ENCODE measurements around the gene TNFSF10. TPM values are rescaled to one million over a fixed set of nuclear protein-coding genes. Genes with fewer than 3 reads are reported as not detected.

TNFSF10 gene
- total and polyA plus RNA-seq, 7 experiments from 2014 or later = 10.8 to 234 (median 45.4) TPM

GRCh38 chr3:172557515-172558220, 34.4 kb upstream of the TNFSF10 start:
- intact Hi-C loops (cut with micrococcal nuclease) = no loop called here
- DNase-seq = no peak
- Histone ChIP-seq H3K36me3 (ENCODE audit: control insufficient read depth in 2 of 3, insufficient read depth in 3 of 3, low read length in 3 of 3) (no peaks in the 10 kb centered on the region), H3K4me3 (ENCODE audit: low read length) (no peak overlapping the region), H3K4me1 (ENCODE audit: control insufficient read depth in 2 of 2, insufficient read depth in 2 of 2, low read length in 2 of 2) (peaks cover 0 to 1% of the 10 kb centered on the region in 2 donors), H3K27ac (ENCODE audit: low read depth, low read length) (no peak overlapping the region), H3K9me3 (ENCODE audit: control insufficient read depth in 2 of 3, low read length in 3 of 3) (no peaks in the 10 kb centered on the region), H3K27me3 (ENCODE audit: control insufficient read depth in 2 of 2, insufficient read depth in 2 of 2, low read length in 2 of 2) (no peaks in the 10 kb centered on the region)
- POLR2A ChIA-PET = interaction anchor here (0.6 kb wide), 1 partner anchor 20 kb away, joined by 4 read pairs; no protein-coding TSS in a partner anchor
- Mint-ChIP-seq H3K27ac (peak overlapping the region in 2 of 9 donors; percentile 16 to 61), H3K27me3 (no peaks in the 10 kb centered on the region), H3K4me3 (peak overlapping the region in 1 of 10 donors; percentile 21), H3K36me3 (peaks cover 0 to 2% (median 0%) of the 10 kb centered on the region in 5 donors), H3K4me1 (peaks cover 9 to 46% (median 23%) of the 10 kb centered on the region in 7 donors), H3K9me3 (peaks cover 0 to 2% (median 0%) of the 10 kb centered on the region in 11 donors)
- no peak for ATAC-seq
- CTCF ChIA-PET = no interaction called here

GRCh38 chr3:172553526-172554252, 30.5 kb upstream of the TNFSF10 start:
- Histone ChIP-seq H3K27ac (ENCODE audit: low read depth, low read length) (no peak overlapping the region), H3K9me3 (ENCODE audit: control insufficient read depth in 2 of 3, low read length in 3 of 3) (no peaks in the 10 kb centered on the region), H3K4me1 (ENCODE audit: control insufficient read depth in 2 of 2, insufficient read depth in 2 of 2, low read length in 2 of 2) (no peaks in the 10 kb centered on the region), H3K4me3 (ENCODE audit: low read length) (no peak overlapping the region), H3K36me3 (ENCODE audit: control insufficient read depth in 2 of 3, insufficient read depth in 3 of 3, low read length in 3 of 3) (no peaks in the 10 kb centered on the region), H3K27me3 (ENCODE audit: control insufficient read depth in 2 of 2, insufficient read depth in 2 of 2, low read length in 2 of 2) (no peaks in the 10 kb centered on the region)
- peaks cover 9 to 55% (median 27%) of the 10 kb centered on the region in 7 donors for H3K4me1 Mint-ChIP-seq
- ChIA-PET CTCF (interaction anchor here (1.6 kb wide), 1 partner anchor 23 kb away, joined by 3 read pairs; no protein-coding TSS in a partner anchor), POLR2A (no interaction called here)
- H3K9me3 Mint-ChIP-seq = peaks cover 0 to 2% (median 0%) of the 10 kb centered on the region in 11 donors
- H3K27me3 Mint-ChIP-seq = no peaks in the 10 kb centered on the region
- DNase-seq (no peak), ATAC-seq (no peak)
- intact Hi-C loops (cut with micrococcal nuclease) = no loop called here
- peaks cover 0 to 8% (median 0%) of the 10 kb centered on the region in 5 donors for H3K36me3 Mint-ChIP-seq
- H3K4me3 Mint-ChIP-seq = no peak overlapping the region
- H3K27ac Mint-ChIP-seq = peak overlapping the region in 1 of 9 donors; percentile 37

GRCh38 chr3:172552607-172553006, 29.4 kb upstream of the TNFSF10 start:
- Mint-ChIP-seq H3K36me3 (peaks cover 0 to 9% (median 0%) of the 10 kb centered on the region in 5 donors), H3K9me3 (peaks cover 0 to 7% (median 0%) of the 10 kb centered on the region in 11 donors), H3K4me3 (no peak overlapping the region), H3K27ac (peak overlapping the region in 1 of 9 donors; percentile 16), H3K27me3 (no peaks in the 10 kb centered on the region), H3K4me1 (peaks cover 9 to 59% (median 32%) of the 10 kb centered on the region in 7 donors)
- ATAC-seq (no peak), DNase-seq (no peak)
- H3K4me3 ChIP-seq (ENCODE audit: low read length) = no peak overlapping the region
- no peaks in the 10 kb centered on the region for H3K27me3 ChIP-seq (ENCODE audit: control insufficient read depth in 2 of 2, insufficient read depth in 2 of 2, low read length in 2 of 2)
- ChIA-PET CTCF (interaction anchor here (1.6 kb wide), 1 partner anchor 22 kb away, joined by 3 read pairs; no protein-coding TSS in a partner anchor), POLR2A (interaction anchor here (0.8 kb wide), 1 partner anchor 13 kb away, joined by 3 read pairs; no protein-coding TSS in a partner anchor)
- H3K27ac ChIP-seq (ENCODE audit: low read depth, low read length) = no peak overlapping the region
- no peaks in the 10 kb centered on the region for H3K36me3 ChIP-seq (ENCODE audit: control insufficient read depth in 2 of 3, insufficient read depth in 3 of 3, low read length in 3 of 3)
- intact Hi-C loops (cut with micrococcal nuclease) = no loop called here
- peaks cover 0 to 4% of the 10 kb centered on the region in 2 donors for H3K4me1 ChIP-seq (ENCODE audit: control insufficient read depth in 2 of 2, insufficient read depth in 2 of 2, low read length in 2 of 2)
- H3K9me3 ChIP-seq (ENCODE audit: control insufficient read depth in 2 of 3, low read length in 3 of 3) = no peaks in the 10 kb centered on the region

GRCh38 chr3:172551874-172552273, 28.6 kb upstream of the TNFSF10 start:
- ChIA-PET CTCF (interaction anchor here (1.6 kb wide), 1 partner anchor 21 kb away, joined by 3 read pairs; no protein-coding TSS in a partner anchor), POLR2A (interaction anchor here (0.8 kb wide), 1 partner anchor 12 kb away, joined by 3 read pairs; no protein-coding TSS in a partner anchor)
- Mint-ChIP-seq H3K9me3 (peaks cover 0 to 7% (median 0%) of the 10 kb centered on the region in 11 donors), H3K27ac (peak overlapping the region in 1 of 9 donors; percentile 16), H3K4me3 (no peak overlapping the region), H3K27me3 (no peaks in the 10 kb centered on the region), H3K4me1 (peaks cover 9 to 56% (median 30%) of the 10 kb centered on the region in 7 donors), H3K36me3 (peaks cover 0 to 9% (median 0%) of the 10 kb centered on the region in 5 donors)
- Histone ChIP-seq H3K36me3 (ENCODE audit: control insufficient read depth in 2 of 3, insufficient read depth in 3 of 3, low read length in 3 of 3) (no peaks in the 10 kb centered on the region), H3K9me3 (ENCODE audit: control insufficient read depth in 2 of 3, low read length in 3 of 3) (no peaks in the 10 kb centered on the region), H3K27me3 (ENCODE audit: control insufficient read depth in 2 of 2, insufficient read depth in 2 of 2, low read length in 2 of 2) (no peaks in the 10 kb centered on the region), H3K27ac (ENCODE audit: low read depth, low read length) (no peak overlapping the region), H3K4me1 (ENCODE audit: control insufficient read depth in 2 of 2, insufficient read depth in 2 of 2, low read length in 2 of 2) (peaks cover 0 to 9% of the 10 kb centered on the region in 2 donors), H3K4me3 (ENCODE audit: low read length) (no peak overlapping the region)
- ATAC-seq (no peak), DNase-seq (no peak)
- intact Hi-C loops (cut with micrococcal nuclease) = no loop called here

- peaks cover 0 to 16% of the 10 kb centered on the region in 2 donors for H3K4me1 ChIP-seq (ENCODE audit: control insufficient read depth in 2 of 2, insufficient read depth in 2 of 2, low read length in 2 of 2)
- H3K27me3 ChIP-seq (ENCODE audit: control insufficient read depth in 2 of 2, insufficient read depth in 2 of 2, low read length in 2 of 2) = no peaks in the 10 kb centered on the region
- ChIA-PET CTCF (no interaction called here), POLR2A (no interaction called here)
- H3K36me3 Mint-ChIP-seq = peaks cover 0 to 9% (median 0%) of the 10 kb centered on the region in 5 donors
- no peaks in the 10 kb centered on the region for H3K27me3 Mint-ChIP-seq
- H3K9me3 ChIP-seq (ENCODE audit: control insufficient read depth in 2 of 3, low read length in 3 of 3) = no peaks in the 10 kb centered on the region
- intact Hi-C loops (cut with micrococcal nuclease) = loop anchor here in 1 of 2 donors (1.0 kb wide), 2 partner anchors 20 to 42 kb away; no protein-coding TSS in a partner anchor
- no peak overlapping the region for H3K4me3 ChIP-seq (ENCODE audit: low read length)
- peak overlapping the region in 1 of 9 donors; percentile 80 for H3K27ac Mint-ChIP-seq
- DNase-seq (peak in 1 of 9 donors; percentile 69), ATAC-seq (peak; percentile 82)
- peaks cover 19 to 62% (median 39%) of the 10 kb centered on the region in 7 donors for H3K4me1 Mint-ChIP-seq
- peaks cover 0 to 7% (median 0%) of the 10 kb centered on the region in 11 donors for H3K9me3 Mint-ChIP-seq
- H3K27ac ChIP-seq (ENCODE audit: low read depth, low read length) = no peak overlapping the region
- H3K36me3 ChIP-seq (ENCODE audit: control insufficient read depth in 2 of 3, insufficient read depth in 3 of 3, low read length in 3 of 3) = no peaks in the 10 kb centered on the region
- peak overlapping the region in 1 of 10 donors; percentile 6 for H3K4me3 Mint-ChIP-seq
Observed at GRCh38 chr3:172550347-172550943, 27.2 kb upstream of the TNFSF10 start.

GRCh38 chr3:172549144-172549543, 25.9 kb upstream of the TNFSF10 start:
- ATAC-seq (no peak), DNase-seq (no peak)
- CTCF ChIA-PET = no interaction called here
- peaks cover 0 to 7% (median 0%) of the 10 kb centered on the region in 11 donors for H3K9me3 Mint-ChIP-seq
- intact Hi-C loops (cut with micrococcal nuclease) = loop anchor here in 1 of 2 donors (5.0 kb wide), 1 partner anchor 37 kb away; no protein-coding TSS in a partner anchor
- POLR2A ChIA-PET = interaction anchor here (0.6 kb wide), 1 partner anchor 30 kb away, joined by 4 read pairs; no protein-coding TSS in a partner anchor
- H3K27me3 Mint-ChIP-seq = no peaks in the 10 kb centered on the region
- H3K4me3 Mint-ChIP-seq = no peak overlapping the region
- peaks cover 0 to 16% of the 10 kb centered on the region in 2 donors for H3K4me1 ChIP-seq (ENCODE audit: control insufficient read depth in 2 of 2, insufficient read depth in 2 of 2, low read length in 2 of 2)
- no peaks in the 10 kb centered on the region for H3K9me3 ChIP-seq (ENCODE audit: control insufficient read depth in 2 of 3, low read length in 3 of 3)
- H3K27ac ChIP-seq (ENCODE audit: low read depth, low read length) = no peak overlapping the region
- peaks cover 23 to 68% (median 46%) of the 10 kb centered on the region in 7 donors for H3K4me1 Mint-ChIP-seq
- H3K27ac Mint-ChIP-seq = peak overlapping the region in 3 of 9 donors; percentile 56 to 86 (median 61)
- no peak overlapping the region for H3K4me3 ChIP-seq (ENCODE audit: low read length)
- no peaks in the 10 kb centered on the region for H3K27me3 ChIP-seq (ENCODE audit: control insufficient read depth in 2 of 2, insufficient read depth in 2 of 2, low read length in 2 of 2)
- H3K36me3 ChIP-seq (ENCODE audit: control insufficient read depth in 2 of 3, insufficient read depth in 3 of 3, low read length in 3 of 3) = no peaks in the 10 kb centered on the region
- H3K36me3 Mint-ChIP-seq = peaks cover 0 to 9% (median 0%) of the 10 kb centered on the region in 5 donors

All from naive thymus-derived CD4-positive, alpha-beta T cell (primary cell).